Glutamatergic neuron (in vitro differentiated cells): ENCODE results near the gene ARHGAP24. TPM values are rescaled to one million over a fixed set of nuclear protein-coding genes. Genes with fewer than 3 reads are reported as not detected.

ENCODE experiments used
- DNase-seq: peaks from one replicate; pipeline ENCODE4 v3.0.0; 2022
- H3K27ac Mint-ChIP-seq: one replicate; pipeline ENCODE4 v1.8.0; 2020; ENCODE audit warnings: mild to moderate bottlenecking, mixed read lengths, inconsistent platforms; ENCODE audit not compliant: unreplicated experiment
- H3K27me3 Mint-ChIP-seq: one replicate; pipeline ENCODE4 v1.8.0; 2020; ENCODE audit warnings: mild to moderate bottlenecking, moderate library complexity, mixed read lengths, inconsistent platforms; ENCODE audit not compliant: unreplicated experiment
- H3K36me3 Mint-ChIP-seq: one replicate; pipeline ENCODE4 v1.8.0; 2020; ENCODE audit warnings: mild to moderate bottlenecking, mixed read lengths, inconsistent platforms; ENCODE audit not compliant: unreplicated experiment
- H3K4me1 Mint-ChIP-seq: one replicate; pipeline ENCODE4 v1.8.0; 2020; ENCODE audit warnings: mild to moderate bottlenecking, low read depth, mixed read lengths, inconsistent platforms; ENCODE audit not compliant: unreplicated experiment
- H3K4me3 Mint-ChIP-seq: one replicate; pipeline ENCODE4 v1.8.0; 2020; ENCODE audit warnings: mild to moderate bottlenecking, mixed read lengths, inconsistent platforms; ENCODE audit not compliant: unreplicated experiment
- H3K9me3 Mint-ChIP-seq: one replicate; pipeline ENCODE4 v1.8.0; 2020; ENCODE audit warnings: mild to moderate bottlenecking, moderate library complexity, mixed read lengths, inconsistent platforms; ENCODE audit not compliant: unreplicated experiment
- total RNA-seq: library from RNA; stranded (reverse); fragmentation: NEBNext Ultra II Directional; extraction: Animal tissue kit (Norgen Biotek cat#: 25700); gene quantifications from one replicate; pipeline ENCODE4 v1.2.1, GENCODE V29; 2021; ENCODE audit not compliant: unreplicated experiment
- TF ChIP-seq, protein P1 (sequence below): fragments of 200-600 bp; sonication (generic); IDR thresholded peaks from one replicate; pipeline ENCODE4 v1.5.0; 2021; ENCODE audit not compliant: partially characterized antibody, unreplicated experiment

Gene ARHGAP24
- total RNA-seq, 1 donor from 2014 or later = 1.6 TPM

DNA sequence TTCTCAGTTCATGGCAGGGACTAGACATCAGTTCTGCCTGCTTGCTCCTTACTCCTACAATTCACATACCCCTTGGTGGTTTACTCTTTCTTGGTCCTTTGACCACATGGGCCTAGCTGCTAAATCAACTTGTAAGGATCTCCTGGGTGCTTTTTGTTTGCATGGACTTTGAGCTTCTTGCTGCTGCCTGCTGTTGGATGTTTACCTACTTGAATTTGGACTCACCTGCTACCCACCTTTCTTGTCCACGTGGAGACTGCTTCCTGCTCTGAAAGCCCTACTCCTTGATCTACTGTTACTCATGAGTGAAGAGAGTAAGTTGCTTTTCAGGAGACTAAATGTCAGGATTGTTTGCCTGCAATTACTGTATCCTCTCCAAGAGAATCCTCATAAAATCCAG, 15.2 kb upstream of the ARHGAP24 start:
- H3K27me3 Mint-ChIP-seq = peaks cover 3% of the 10 kb centered on the region
- TF ChIP-seq, protein P1, sequence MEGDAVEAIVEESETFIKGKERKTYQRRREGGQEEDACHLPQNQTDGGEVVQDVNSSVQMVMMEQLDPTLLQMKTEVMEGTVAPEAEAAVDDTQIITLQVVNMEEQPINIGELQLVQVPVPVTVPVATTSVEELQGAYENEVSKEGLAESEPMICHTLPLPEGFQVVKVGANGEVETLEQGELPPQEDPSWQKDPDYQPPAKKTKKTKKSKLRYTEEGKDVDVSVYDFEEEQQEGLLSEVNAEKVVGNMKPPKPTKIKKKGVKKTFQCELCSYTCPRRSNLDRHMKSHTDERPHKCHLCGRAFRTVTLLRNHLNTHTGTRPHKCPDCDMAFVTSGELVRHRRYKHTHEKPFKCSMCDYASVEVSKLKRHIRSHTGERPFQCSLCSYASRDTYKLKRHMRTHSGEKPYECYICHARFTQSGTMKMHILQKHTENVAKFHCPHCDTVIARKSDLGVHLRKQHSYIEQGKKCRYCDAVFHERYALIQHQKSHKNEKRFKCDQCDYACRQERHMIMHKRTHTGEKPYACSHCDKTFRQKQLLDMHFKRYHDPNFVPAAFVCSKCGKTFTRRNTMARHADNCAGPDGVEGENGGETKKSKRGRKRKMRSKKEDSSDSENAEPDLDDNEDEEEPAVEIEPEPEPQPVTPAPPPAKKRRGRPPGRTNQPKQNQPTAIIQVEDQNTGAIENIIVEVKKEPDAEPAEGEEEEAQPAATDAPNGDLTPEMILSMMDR = no peak
- H3K27ac Mint-ChIP-seq = no peak overlapping the region
- no peak overlapping the region for H3K4me3 Mint-ChIP-seq
- DNase-seq = no peak
- H3K9me3 Mint-ChIP-seq = no peaks in the 10 kb centered on the region
- no peaks in the 10 kb centered on the region for H3K36me3 Mint-ChIP-seq
- H3K4me1 Mint-ChIP-seq = no peaks in the 10 kb centered on the region

DNA sequence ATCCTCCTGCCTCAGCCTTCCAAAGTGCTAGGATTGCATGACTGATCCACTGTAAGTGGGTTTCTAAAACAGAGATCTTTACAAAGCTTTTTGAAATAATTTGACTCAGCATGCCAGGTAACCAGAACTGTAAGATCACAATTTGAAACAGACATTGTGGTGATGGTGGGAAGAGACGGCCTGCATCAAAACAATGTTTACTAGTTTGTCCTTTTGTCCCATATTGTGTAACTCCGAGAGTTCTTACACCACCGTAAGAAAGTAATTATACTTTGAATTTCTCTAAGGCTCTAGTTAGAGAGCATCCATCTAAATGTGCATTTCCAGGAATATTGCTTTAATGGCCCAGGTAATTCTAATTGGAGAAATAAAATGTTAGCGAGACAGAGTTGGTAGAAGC, 594 bp upstream of the ARHGAP24 start:
- Mint-ChIP-seq H3K36me3 (no peaks in the 10 kb centered on the region), H3K27me3 (peaks cover 7% of the 10 kb centered on the region), H3K4me1 (peaks cover 6% of the 10 kb centered on the region), H3K4me3 (peak overlapping the region; percentile 88), H3K27ac (no peak overlapping the region), H3K9me3 (peaks cover 7% of the 10 kb centered on the region)
- TF ChIP-seq, protein P1 = no peak
- no peak for DNase-seq

DNA sequence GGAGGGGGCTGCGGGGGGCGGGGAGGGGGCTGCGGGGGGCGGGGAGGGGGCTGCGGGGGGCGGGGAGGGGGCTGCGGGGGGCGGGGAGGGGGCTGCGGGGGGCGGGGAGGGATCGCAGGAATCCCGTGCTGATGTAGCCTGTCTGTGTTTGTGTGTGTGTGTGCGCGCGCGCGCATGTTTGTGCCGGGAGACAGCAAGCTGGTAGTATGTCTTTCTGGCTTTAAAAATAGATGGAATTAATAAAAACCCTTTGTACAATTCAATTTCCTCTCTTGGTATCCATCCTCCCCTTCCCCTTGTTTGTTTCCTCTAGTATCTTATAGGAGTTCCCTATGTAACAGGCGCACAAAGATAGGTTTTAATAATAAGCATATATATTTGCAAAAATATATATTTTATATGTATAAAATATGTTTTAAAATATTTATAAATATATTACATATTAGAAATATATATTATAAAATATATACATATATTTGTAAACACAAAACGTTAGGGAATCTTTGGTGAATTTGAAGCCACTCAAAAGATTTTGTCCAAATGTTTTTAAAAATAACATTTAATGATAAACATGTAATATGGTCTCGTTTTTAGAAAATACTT, 782 bp downstream of the ARHGAP24 start:
- peak; percentile 51 for DNase-seq
- H3K4me1 Mint-ChIP-seq = peaks cover 6% of the 10 kb centered on the region
- H3K4me3 Mint-ChIP-seq = peak overlapping the region; percentile 93
- H3K27me3 Mint-ChIP-seq = peaks cover 8% of the 10 kb centered on the region
- TF ChIP-seq, protein P1 = no peak
- peaks cover 7% of the 10 kb centered on the region for H3K9me3 Mint-ChIP-seq
- peak overlapping the region; percentile 75 for H3K27ac Mint-ChIP-seq
- no peaks in the 10 kb centered on the region for H3K36me3 Mint-ChIP-seq

DNA sequence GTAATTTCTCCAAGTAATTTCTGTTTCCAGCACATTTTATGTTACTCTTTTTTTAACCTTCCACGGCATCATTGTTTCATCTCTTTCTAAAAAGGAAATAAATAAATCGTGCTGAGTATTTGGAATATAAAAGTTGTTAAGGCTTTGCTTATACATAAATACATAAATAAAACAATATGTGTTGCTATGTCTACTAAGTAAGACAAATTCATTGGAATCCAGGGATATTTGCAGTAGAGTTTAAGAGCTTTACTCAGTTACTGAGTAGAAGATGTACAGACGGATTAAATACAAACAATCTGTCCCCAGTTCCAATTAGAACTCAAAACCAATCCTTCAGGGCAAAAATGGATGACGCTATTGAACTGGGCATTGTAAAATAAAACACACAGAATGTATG, 1.4 kb downstream of the ARHGAP24 start:
- TF ChIP-seq, protein P1 = no peak
- no peak for DNase-seq
- H3K27me3 Mint-ChIP-seq = peaks cover 8% of the 10 kb centered on the region
- H3K4me3 Mint-ChIP-seq = peak overlapping the region; percentile 25
- no peak overlapping the region for H3K27ac Mint-ChIP-seq
- H3K4me1 Mint-ChIP-seq = peaks cover 6% of the 10 kb centered on the region
- H3K9me3 Mint-ChIP-seq = peaks cover 7% of the 10 kb centered on the region
- no peaks in the 10 kb centered on the region for H3K36me3 Mint-ChIP-seq

DNA sequence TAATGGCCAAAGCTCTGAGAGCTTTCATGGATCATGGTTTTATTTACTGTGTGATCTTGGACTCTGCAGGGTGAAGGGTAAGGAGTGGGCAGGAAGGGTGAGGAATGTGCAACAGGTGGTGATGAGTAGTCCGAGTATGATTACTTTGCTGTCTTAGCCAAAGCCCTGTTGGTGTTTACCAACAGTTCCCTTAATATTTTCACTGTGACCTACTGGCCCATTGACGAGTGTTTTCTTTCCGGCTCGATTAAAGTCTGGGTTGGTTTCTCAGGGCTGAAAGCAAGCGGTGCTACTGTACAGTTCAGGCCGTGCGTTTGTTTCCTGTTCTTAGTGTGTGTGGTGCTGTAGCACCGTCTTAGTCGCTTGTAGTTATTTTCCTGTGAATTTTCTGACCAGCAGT, 2.6 kb downstream of the ARHGAP24 start:
- H3K27ac Mint-ChIP-seq = no peak overlapping the region
- DNase-seq = no peak
- peak overlapping the region; percentile 23 for H3K4me3 Mint-ChIP-seq
- H3K4me1 Mint-ChIP-seq = peaks cover 6% of the 10 kb centered on the region
- TF ChIP-seq, protein P1 = no peak
- H3K27me3 Mint-ChIP-seq = peaks cover 8% of the 10 kb centered on the region
- peaks cover 7% of the 10 kb centered on the region for H3K9me3 Mint-ChIP-seq
- no peaks in the 10 kb centered on the region for H3K36me3 Mint-ChIP-seq
